ENCODE results near the gene ZNF106. TPM values are rescaled to one million over a fixed set of nuclear protein-coding genes. Genes with fewer than 3 reads are reported as not detected.

Gene ZNF106
- total RNA-seq, 1 experiment from 2014 or later, result 73.4 TPM

- no peak overlapping the region for H3K4me2 ChIP-seq
- POLR2A ChIA-PET (ENCODE audit: unreplicated experiment), result no interaction called here
- no peaks in the 10 kb centered on the region for H3K4me1 ChIP-seq (replicated peaks; ENCODE audit: insufficient read depth)
- no peaks in the 10 kb centered on the region for H3K27me3 ChIP-seq (ENCODE audit: insufficient read depth, low read depth)
- no peak overlapping the region for H3K27ac ChIP-seq
- TF ChIP-seq CTCF (conservative IDR thresholded peaks at IDR 0.05), result no peak
- H3K9me2 ChIP-seq (ENCODE audit: insufficient read depth), result no peaks in the 10 kb centered on the region
- H3F3A ChIP-seq (ENCODE audit: insufficient read depth, low read depth), result no peaks in the 10 kb centered on the region
- H3K4me3 ChIP-seq, result no peak overlapping the region
- peaks cover 3% of the 10 kb centered on the region; the same call in 1 of the 2 replicates for H3K9me3 ChIP-seq (ENCODE audit: insufficient read depth, low read depth)
- H3K36me3 ChIP-seq (ENCODE audit: low read depth), result no peaks in the 10 kb centered on the region
- intact Hi-C loops (cut with micrococcal nuclease; ENCODE audit: unreplicated experiment), result no loop called here
- no peak overlapping the region for H2AFZ ChIP-seq
- no TSS peak for BruUV-seq (replicated peaks)
- H4K20me1 ChIP-seq (ENCODE audit: insufficient read depth), result no peaks in the 10 kb centered on the region
- CTCF ChIA-PET, result no interaction called here
- no peak for DNase-seq
- no peaks in the 10 kb centered on the region for H3K79me2 ChIP-seq (ENCODE audit: low read depth)
These were observed 117.0 kb downstream of the ZNF106 start for GRCh38 chr15:42373936-42374335.

GRCh38 chr15:42373274-42373673 lies 117.7 kb downstream of the ZNF106 start:
- no peaks in the 10 kb centered on the region for H3K9me2 ChIP-seq (ENCODE audit: insufficient read depth)
- H3K9me3 ChIP-seq (ENCODE audit: insufficient read depth, low read depth), result peaks cover 3% of the 10 kb centered on the region; the same call in 1 of the 2 replicates
- H3K27ac ChIP-seq, result no peak overlapping the region
- CTCF ChIA-PET, result no interaction called here
- POLR2A ChIA-PET (ENCODE audit: unreplicated experiment), result no interaction called here
- no peaks in the 10 kb centered on the region for H3K27me3 ChIP-seq (ENCODE audit: insufficient read depth, low read depth)
- no peak overlapping the region for H3K4me3 ChIP-seq
- H3K36me3 ChIP-seq (ENCODE audit: low read depth), result no peaks in the 10 kb centered on the region
- DNase-seq, result no peak
- H2AFZ ChIP-seq, result no peak overlapping the region
- no peaks in the 10 kb centered on the region for H3K79me2 ChIP-seq (ENCODE audit: low read depth)
- H3K4me2 ChIP-seq, result no peak overlapping the region
- no TSS peak for BruUV-seq (replicated peaks)
- intact Hi-C loops (cut with micrococcal nuclease; ENCODE audit: unreplicated experiment), result no loop called here
- no peaks in the 10 kb centered on the region for H3K4me1 ChIP-seq (replicated peaks; ENCODE audit: insufficient read depth)
- TF ChIP-seq EZH2 (IDR thresholded peaks at IDR 0.05; ENCODE audit: low read depth), result no peak
- TF ChIP-seq CTCF (conservative IDR thresholded peaks at IDR 0.05), result no peak
- H4K20me1 ChIP-seq (ENCODE audit: insufficient read depth), result no peaks in the 10 kb centered on the region
- H3F3A ChIP-seq (ENCODE audit: insufficient read depth, low read depth), result no peaks in the 10 kb centered on the region

GRCh38 chr15:42371096-42371495 lies 119.8 kb downstream of the ZNF106 start:
- TF ChIP-seq CTCF (conservative IDR thresholded peaks at IDR 0.05) (peak; percentile 37), EZH2 (IDR thresholded peaks at IDR 0.05; ENCODE audit: low read depth) (no peak)
- DNase-seq, result no peak
- Histone ChIP-seq H3K36me3 (ENCODE audit: low read depth) (no peaks in the 10 kb centered on the region), H2AFZ (no peak overlapping the region), H3K4me2 (no peak overlapping the region), H4K20me1 (ENCODE audit: insufficient read depth) (no peaks in the 10 kb centered on the region), H3F3A (ENCODE audit: insufficient read depth, low read depth) (no peaks in the 10 kb centered on the region), H3K4me3 (no peak overlapping the region), H3K4me1 (replicated peaks; ENCODE audit: insufficient read depth) (no peaks in the 10 kb centered on the region), H3K9me2 (ENCODE audit: insufficient read depth) (no peaks in the 10 kb centered on the region), H3K27me3 (ENCODE audit: insufficient read depth, low read depth) (no peaks in the 10 kb centered on the region), H3K27ac (no peak overlapping the region), H3K79me2 (ENCODE audit: low read depth) (no peaks in the 10 kb centered on the region), H3K9me3 (ENCODE audit: insufficient read depth, low read depth) (no peaks in the 10 kb centered on the region)
- ChIA-PET CTCF (no interaction called here), POLR2A (ENCODE audit: unreplicated experiment) (no interaction called here)
- intact Hi-C loops (cut with micrococcal nuclease; ENCODE audit: unreplicated experiment), result no loop called here
- BruUV-seq (replicated peaks), result no TSS peak

Measured in PC-9 (cell line).